PFSK-1 (cell line): ENCODE results near the gene PSMC3IP.

Experiments
- FOXP2 ChIP-seq: optimal IDR thresholded peaks from 2 replicates; pipeline ENCODE3; 2011; ENCODE audit warnings: borderline replicate concordance, control low read depth, inconsistent platforms; ENCODE audit not compliant: insufficient read depth; ENCODE audit errors: extremely low read length, extremely low read depth
- POLR2AphosphoS5 ChIP-seq: IDR thresholded peaks from 2 replicates; pipeline ENCODE4 v1.6.1; 2012; ENCODE audit warnings: low read depth, mild to moderate bottlenecking, control low read depth, low read length, moderate library complexity
- REST ChIP-seq, 2 experiments: IDR thresholded peaks; 2 replicates each; pipeline versions ENCODE4 v1.6.1 to v1.8.0; 2011 to 2012; ENCODE audit warnings: low read depth in 2 of 2, low read length in 2 of 2, control low read depth in 1 of 2, inconsistent platforms in 1 of 2, mild to moderate bottlenecking in 1 of 2, moderate library complexity in 1 of 2; ENCODE audit not compliant: insufficient read depth in 1 of 2
- SIN3A ChIP-seq: IDR thresholded peaks from 2 replicates; pipeline ENCODE4 v1.6.1; 2012; ENCODE audit warnings: mild to moderate bottlenecking, low read length, moderate library complexity, borderline replicate concordance; ENCODE audit not compliant: insufficient read depth
- TAF1 ChIP-seq: IDR thresholded peaks from 2 replicates; pipeline ENCODE4 v1.6.1; 2012; ENCODE audit warnings: low read length, control low read depth, borderline replicate concordance; ENCODE audit not compliant: insufficient read depth

The PSMC3IP gene

GRCh38 chr17:42590886-42591285 is 13.4 kb upstream of the PSMC3IP start:
- TF ChIP-seq FOXP2 (no peak), SIN3A (no peak), POLR2AphosphoS5 (no peak), REST (IDR thresholded peaks at IDR 0.05; ENCODE audit: insufficient read depth in 1 of 2, low read depth in 2 of 2, low read length in 2 of 2) (no peak), TAF1 (no peak)

- TF ChIP-seq SIN3A, result no peak
- TF ChIP-seq POLR2AphosphoS5, result no peak
- TF ChIP-seq TAF1, result no peak
- TF ChIP-seq REST (IDR thresholded peaks at IDR 0.05; ENCODE audit: insufficient read depth in 1 of 2, low read depth in 2 of 2, low read length in 2 of 2), result no peak
- TF ChIP-seq FOXP2, result no peak
Observed at GRCh38 chr17:42586514-42587230, 9.1 kb upstream of the PSMC3IP start.

GRCh38 chr17:42585353-42585752 is 7.8 kb upstream of the PSMC3IP start:
- no peak for TF ChIP-seq TAF1

GRCh38 chr17:42584880-42585279 is 7.4 kb upstream of the PSMC3IP start:
- TF ChIP-seq REST (IDR thresholded peaks at IDR 0.05; ENCODE audit: insufficient read depth in 1 of 2, low read depth in 2 of 2, low read length in 2 of 2) (no peak), POLR2AphosphoS5 (no peak), SIN3A (no peak), FOXP2 (no peak), TAF1 (no peak)

GRCh38 chr17:42581744-42582270 is 4.3 kb upstream of the PSMC3IP start:
- TF ChIP-seq FOXP2 (no peak), REST (IDR thresholded peaks at IDR 0.05; ENCODE audit: insufficient read depth in 1 of 2, low read depth in 2 of 2, low read length in 2 of 2) (no peak), SIN3A (no peak), TAF1 (no peak), POLR2AphosphoS5 (no peak)
